GM12873 (cell line): ENCODE measurements around the gene SPDEF.

ENCODE experiments used
- TF ChIP-seq, protein P1 (sequence below): IDR thresholded peaks from 2 replicates; pipeline ENCODE4 v1.5.1; 2012; ENCODE audit warnings: low read depth, mild to moderate bottlenecking, moderate library complexity, low read length, control low read depth; ENCODE audit not compliant: insufficient read depth; ENCODE audit errors: missing control alignments

SPDEF gene

DNA sequence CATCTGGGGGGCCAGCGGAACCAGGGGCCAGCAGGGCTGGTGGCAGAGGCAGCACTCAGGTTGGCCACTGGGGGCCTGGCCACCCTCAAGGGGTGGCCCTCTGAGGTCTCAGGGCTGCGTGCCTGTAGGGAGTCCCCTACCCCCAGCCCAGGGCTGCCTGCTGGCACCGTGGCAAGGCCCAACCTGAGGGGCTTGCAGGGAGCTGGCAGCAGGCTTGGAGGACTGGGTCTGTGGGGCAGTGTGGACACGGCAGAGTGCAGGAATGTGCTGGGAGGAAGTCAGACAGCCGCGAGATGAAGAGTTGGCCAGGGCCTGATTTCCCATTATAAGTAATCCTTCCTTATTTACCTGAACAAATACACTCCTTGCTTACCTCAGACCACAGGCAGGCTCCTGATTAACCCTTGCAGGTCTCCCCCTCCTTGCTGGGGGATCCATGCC is at the start of gene SPDEF:
Gene SPDEF, minus strand, starts transcription at position 299 of the 441 bp plus-strand sequence. CDS start 11,874 bp downstream, outside the sequence.
- TF ChIP-seq, protein P1, sequence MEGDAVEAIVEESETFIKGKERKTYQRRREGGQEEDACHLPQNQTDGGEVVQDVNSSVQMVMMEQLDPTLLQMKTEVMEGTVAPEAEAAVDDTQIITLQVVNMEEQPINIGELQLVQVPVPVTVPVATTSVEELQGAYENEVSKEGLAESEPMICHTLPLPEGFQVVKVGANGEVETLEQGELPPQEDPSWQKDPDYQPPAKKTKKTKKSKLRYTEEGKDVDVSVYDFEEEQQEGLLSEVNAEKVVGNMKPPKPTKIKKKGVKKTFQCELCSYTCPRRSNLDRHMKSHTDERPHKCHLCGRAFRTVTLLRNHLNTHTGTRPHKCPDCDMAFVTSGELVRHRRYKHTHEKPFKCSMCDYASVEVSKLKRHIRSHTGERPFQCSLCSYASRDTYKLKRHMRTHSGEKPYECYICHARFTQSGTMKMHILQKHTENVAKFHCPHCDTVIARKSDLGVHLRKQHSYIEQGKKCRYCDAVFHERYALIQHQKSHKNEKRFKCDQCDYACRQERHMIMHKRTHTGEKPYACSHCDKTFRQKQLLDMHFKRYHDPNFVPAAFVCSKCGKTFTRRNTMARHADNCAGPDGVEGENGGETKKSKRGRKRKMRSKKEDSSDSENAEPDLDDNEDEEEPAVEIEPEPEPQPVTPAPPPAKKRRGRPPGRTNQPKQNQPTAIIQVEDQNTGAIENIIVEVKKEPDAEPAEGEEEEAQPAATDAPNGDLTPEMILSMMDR = no peak

- TF ChIP-seq, protein P1 = no peak
These were observed 47.6 kb upstream of the SPDEF start for GRCh38 chr6:34603707-34604106.

- TF ChIP-seq, protein P1 = no peak
These were observed 46.4 kb upstream of the SPDEF start for GRCh38 chr6:34602318-34603111.

DNA sequence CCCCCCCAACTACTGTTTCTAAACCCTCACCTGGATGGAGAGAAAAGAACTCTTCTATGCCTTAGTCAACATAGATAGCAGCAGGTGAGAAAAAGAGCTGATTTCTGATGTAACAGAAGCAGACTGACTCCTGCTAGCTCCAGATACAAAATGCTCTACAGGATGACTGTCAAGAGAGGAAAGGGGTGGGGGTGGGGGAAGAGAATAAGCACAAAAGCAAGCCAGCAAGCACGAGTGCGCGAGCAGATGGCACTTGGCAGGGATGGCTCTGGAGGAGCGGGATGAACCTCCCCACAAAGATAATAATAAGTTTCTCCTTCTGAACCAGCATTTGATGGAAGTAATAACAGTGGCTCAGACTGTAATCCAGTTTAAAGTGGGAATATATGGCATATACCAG is 45.6 kb upstream of the SPDEF start:
- TF ChIP-seq, protein P1 = no peak

- TF ChIP-seq, protein P1 = no peak
These were observed 44.7 kb upstream of the SPDEF start for GRCh38 chr6:34600796-34601195.

- TF ChIP-seq, protein P1 = no peak
These were observed 44.0 kb upstream of the SPDEF start for GRCh38 chr6:34600101-34600500.

- TF ChIP-seq, protein P1 = no peak
These were observed 42.6 kb upstream of the SPDEF start for GRCh38 chr6:34598712-34599111.
